HG03521 (cell line): ENCODE measurements around the gene FEZ2.

Experiments used
- ATAC-seq: cut with Tn5 transposase; IDR thresholded peaks from one replicate; pipeline ENCODE4 v1.9.1; 2021; ENCODE audit warnings: mild to moderate bottlenecking, moderate library complexity; ENCODE audit not compliant: unreplicated experiment

The FEZ2 gene

DNA sequence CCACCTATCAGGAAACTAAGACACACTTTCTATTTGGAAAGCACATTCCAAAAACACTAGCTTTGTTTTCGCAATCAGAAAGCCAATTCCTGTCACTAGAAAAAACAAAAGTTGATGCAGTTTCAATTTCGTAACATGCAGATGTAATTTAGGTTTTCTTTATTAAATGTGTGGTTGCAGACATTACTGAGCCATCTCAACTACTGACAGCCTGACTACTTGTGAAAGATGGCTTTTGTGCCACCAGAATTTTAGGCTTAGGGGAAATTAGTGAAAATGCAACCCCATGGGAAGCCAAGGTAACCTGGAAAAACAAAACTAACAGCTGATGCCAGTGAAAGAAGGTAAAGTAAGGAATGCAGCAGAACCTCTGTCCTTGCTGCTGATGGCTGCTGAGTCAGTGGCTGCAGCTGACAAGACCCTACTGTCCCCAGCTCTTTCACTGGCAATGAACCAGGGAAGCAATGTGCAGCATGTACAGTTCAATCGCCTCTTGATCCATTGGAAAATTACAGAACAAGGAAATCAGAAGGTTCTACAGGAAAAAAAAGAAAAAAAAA is 34.9 kb downstream of the FEZ2 start:
- no peak for ATAC-seq

DNA sequence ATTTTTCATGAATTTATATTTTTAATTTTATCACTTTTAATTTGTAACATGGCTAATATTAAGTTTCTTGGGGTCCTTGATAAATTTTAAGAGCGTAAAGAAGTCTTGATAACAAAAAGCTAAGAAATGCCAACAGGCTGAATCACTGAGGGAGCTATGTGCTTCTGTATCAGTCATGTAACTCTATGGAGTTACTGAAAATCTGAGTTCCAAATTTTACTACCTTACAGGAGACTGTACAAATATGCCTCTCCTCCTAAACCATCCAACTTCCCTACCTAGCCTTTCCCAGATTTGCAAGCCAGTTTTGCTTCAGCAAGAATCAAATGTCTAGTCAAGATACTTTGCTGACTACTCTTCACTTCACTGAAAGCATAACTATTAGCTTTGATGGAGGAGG is 35.7 kb downstream of the FEZ2 start:
- ATAC-seq, result no peak

DNA sequence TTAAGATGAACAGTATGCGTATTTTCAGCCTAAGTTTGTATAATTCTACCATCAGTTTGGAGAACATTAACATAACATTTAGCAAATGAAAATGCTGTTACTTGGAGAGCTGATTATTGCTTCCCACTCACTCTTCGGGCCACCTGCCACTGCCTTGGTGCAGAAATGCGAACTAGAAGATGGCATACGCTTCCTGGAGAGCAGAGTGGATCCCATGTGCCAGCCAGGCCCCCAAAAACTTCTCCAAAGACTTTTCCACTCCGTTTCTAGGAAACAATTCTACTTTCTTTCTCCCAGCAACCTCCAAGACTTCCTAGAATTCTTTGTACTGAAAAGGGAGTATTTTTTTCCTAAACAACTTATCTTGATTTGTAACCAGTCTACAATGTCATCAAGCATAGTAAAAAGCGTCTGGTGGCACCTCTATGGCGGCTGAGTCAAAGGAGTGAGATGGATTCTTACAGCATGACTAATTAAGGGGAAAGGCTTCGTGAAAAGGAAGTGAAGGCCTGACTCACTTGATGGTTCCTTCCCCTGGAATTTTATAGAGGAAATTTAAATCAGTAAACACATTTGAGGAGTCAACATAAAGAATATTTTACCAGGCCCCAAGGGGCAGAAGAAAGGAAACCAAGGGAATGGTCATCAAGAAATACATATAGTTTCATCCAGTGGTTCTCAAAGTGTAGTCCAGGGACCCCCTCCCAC is 36.6 kb downstream of the FEZ2 start:
- no peak for ATAC-seq

DNA sequence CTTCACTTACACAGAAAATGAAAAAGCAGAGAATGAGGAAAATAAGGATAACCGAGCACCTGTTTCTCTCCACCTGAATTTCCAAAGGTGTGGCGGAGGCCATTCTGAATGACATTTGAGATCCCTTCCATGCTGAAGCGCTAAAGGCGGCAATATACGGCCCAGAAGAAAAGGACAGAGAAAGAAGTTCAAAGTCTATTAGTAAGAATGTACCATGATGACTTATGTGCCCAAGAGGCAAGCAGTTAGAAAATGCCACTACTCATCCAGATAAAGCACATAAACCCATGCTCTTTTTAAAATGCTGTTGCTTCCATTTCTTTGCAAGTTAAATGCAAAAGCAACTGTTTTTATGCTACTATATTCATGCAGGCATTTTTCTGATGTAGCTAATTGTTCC is 37.2 kb downstream of the FEZ2 start:
- no peak for ATAC-seq

DNA sequence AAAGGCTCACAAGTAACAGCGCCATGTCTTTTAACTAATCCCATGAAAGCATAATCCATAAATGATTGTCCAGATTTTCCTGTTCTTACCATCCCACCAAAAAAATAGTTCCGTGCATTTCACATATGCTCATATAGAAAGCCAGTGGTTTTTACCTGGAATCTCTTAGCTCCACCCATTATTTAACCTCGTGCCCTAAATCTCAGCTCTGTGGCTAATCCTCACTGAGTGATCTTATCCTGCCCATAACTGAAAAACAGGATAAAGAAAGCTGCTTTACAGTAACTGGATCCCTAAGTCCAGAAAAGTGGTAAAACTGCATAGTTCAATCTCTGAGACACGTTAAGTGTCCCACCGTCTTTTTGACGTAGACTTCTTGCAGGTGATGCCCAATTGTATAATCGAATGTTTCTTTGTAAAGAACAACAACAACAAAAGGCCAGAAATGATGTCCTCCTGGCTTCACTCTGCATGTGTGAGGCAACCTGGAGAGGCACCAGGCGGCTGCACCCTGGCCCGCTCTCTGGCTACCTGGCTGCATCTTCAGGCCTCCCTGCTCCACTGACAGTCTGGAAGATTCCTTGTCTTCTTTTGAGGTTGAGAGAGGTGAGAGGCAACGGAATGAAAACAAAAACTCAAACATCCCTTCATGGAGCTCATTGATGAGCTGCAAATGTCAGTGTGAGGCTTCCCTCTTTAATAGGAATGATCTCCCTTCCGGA is 38.6 kb downstream of the FEZ2 start:
- ATAC-seq, result no peak

DNA sequence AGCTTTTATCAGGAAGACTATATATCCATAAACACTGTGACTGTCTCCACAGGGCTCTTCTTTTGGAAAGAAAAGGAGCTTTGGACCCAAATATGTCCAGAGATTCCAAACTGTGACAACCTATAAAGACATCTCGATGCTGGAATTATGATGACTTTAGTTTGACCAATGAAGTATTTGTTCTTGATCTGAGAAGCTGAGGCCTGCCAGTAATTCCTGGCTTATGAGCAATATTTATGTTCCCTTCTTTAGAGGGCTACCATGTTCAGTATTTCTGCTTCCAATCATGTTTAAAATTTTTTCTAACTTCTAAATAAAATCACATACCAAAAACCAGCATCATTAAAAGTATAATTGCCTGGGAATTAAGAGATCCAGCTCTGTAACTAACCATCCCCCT is 41.1 kb downstream of the FEZ2 start:
- no peak for ATAC-seq

DNA sequence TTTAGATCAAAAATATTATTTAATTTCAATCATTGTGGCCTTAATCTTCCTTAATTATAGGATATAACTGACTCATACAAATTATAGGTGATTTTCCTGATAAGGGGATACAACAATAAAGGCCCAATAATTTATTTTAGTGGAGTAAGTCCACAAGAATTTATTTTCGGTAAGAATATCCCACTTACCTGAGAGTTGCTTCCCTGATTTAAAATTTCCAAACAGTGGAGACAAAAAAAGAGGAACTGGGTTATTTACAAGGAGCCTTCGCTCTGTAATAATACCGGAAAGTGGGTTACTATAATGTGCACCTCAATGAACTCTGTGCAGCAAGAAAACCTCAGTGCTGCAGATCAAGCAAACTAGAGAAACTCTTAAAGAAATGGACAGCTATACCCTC is 42.2 kb downstream of the FEZ2 start:
- no peak for ATAC-seq

DNA sequence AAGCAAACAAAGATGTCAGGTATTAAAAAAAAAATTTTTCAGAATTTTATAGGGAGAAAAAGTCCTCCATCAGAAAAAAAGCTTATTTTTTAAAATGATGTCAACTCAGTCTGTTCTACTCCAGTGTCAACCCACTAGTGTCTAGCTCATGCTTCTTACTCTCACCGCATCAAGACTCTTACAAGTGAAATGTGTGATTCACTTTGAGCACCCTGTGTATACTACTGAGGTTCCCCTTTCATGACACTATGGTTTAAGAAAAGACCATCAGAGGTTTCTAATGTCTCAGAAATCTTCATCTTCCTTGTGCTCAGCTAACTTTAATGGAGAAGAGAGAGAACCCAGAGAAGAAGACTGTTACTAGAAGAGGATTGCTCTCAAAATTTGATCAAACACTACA is 43.4 kb downstream of the FEZ2 start:
- ATAC-seq, result no peak

DNA sequence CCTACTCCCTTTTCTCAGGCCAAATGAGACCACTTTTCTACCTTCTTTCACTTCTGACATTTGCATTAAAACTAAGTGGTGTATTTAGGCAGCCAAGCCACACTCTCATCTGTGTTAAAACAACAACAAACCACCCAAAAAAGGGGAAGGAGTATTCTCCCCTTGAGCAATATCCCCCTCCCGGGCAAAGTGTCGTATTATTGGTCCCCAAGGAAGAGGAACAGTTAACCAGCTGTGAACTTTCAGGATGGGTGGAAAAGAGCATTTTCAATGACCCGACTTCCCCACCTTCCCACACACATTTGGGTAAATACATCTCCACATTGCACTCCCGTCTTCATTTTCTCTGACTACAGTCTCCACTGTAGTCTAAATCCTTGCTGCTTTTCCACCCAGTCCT is 44.3 kb downstream of the FEZ2 start:
- no peak for ATAC-seq

DNA sequence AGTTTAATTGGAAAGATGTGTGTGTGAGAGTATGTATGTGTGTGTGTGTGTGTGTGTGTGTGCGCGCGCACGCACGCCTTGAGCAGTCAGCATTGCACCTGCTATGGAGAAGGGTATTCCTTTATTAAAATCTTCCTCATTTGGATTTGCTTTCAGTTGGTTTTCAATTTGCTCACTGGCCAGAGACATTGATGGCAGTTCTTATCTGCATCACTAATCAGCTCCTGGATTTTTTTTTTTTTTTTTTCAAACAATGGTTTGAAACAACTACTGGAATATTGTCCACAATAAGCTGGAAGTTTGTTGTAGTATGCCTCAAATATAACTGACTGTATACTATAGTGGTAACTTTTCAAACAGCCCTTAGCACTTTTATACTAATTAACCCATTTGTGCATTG is 48.0 kb downstream of the FEZ2 start:
- ATAC-seq, result no peak

DNA sequence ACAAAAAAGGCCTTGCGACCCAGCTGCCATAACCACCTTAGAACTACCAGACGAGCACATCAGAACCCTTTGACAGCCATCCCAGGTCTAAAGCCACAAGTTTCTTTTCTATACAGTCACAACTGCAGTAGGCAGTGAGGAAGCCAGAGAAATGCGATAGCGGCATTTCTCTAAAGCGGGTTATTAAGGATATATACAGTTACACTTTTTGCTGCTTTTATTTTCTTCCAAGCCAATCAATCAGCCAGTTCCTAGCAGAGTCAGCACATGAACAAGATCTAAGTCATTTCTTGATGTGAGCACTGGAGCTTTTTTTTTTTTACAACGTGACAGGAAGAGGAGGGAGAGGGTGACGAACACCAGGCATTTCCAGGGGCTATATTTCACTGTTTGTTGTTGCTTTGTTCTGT is 48.8 kb downstream of the FEZ2 start:
- no peak for ATAC-seq

DNA sequence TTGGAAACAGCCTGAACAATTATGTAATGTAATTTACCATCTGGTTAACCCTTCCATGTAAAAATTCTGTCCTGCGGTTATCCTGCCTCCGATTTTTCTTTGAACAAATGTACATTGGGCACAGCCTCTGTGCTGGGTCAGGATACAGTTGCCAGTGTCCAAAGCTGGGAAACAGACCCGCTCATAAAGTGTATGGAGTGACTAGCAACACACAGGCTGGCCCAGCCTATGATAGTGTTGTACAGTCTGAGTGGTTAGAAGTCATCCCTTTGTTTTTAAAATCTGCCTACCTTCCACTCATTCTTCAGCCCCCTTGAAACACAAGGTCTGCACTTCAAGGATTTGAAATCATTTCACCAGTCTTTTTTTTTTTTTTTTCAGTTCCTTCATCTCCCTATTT is 50.1 kb downstream of the FEZ2 start:
- ATAC-seq, result no peak

DNA sequence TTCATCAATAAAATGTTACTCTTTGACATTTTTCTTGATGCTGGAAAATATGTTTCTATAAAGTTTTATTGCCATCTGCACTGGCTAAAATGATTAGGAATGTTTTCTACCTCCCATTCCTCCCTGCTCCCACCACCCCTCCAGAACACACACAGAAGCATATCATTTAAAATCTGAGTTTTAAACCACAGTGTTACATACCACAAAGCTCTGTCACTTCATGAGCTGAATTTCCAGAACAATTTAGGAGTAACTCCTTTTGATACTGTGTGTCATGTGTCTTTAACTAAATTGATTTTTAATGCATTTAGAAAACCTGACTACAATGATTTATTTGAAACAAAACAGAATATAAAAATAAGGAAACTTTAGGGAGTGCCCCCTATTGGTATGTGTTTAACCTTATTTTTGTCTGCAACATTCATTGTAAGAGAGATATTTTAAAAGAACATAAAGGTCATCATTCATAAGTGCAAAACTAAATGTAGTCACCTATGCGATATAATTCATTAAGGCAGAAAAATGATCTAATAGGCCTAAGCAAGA is 52.0 kb downstream of the FEZ2 start:
- ATAC-seq, result no peak

DNA sequence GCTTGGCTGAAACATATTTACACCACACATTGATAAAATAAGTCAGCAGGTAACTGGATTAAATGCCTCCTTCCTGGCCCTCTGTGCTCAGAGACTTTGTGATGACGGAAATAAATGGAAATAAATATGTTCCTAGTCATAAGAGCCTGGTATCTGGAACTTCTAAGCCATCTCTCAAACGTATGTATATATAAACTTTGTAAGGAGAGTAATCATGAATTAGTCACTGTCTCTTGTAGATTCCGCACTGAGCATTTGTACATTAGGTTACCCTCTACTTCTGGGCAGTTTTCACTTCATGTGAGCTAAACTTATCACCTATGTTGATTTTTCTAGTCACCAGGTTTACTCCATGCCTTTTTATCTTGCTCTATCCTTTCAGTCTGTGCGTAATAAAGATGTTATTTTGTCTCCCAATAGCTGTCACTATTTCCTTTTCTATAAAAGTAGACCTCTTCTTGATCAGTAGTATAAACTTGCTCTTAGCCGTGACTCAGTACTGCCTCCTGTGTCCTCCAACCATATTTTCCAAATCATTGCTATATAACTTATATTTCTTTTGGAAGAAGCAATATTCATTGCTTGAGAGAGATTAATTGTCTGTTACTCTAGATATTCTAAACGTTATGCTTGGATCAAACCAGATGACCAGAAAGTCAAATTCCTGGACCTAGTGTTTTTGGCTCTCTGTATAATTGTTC is 53.2 kb downstream of the FEZ2 start:
- ATAC-seq, result no peak

DNA sequence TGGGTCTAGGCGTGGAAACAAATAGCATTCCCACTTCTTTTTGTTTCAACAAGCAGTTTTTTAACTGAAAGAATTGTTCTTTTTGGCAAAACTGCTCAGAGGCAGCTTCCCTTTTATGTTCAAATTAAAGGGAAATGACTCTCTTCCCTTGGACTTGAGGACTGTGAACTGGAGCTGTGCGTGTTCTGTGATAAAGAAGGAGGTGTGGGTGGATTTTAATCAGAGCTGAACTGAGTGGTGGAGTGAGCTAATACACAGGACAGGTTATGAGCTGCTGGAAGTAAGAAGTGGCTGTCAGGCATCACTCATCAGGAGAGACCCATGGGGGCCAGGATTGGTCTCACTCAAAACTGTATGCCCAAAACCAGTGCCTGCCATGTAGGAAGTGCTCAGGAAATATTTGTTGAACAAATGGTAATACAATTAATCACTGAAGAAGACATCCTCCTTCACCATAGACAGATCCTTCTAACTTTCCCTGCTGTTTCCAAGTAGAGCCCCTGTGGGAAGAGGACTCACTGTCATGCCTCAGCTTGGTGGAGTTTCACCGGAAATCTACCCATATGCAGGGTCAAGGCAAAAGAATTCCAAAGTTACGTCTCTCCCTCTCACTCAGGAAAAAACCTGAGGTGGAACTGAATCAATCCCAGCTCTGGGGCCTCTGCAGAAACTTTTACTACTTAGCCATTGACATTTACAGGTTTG is 55.9 kb downstream of the FEZ2 start:
- no peak for ATAC-seq

DNA sequence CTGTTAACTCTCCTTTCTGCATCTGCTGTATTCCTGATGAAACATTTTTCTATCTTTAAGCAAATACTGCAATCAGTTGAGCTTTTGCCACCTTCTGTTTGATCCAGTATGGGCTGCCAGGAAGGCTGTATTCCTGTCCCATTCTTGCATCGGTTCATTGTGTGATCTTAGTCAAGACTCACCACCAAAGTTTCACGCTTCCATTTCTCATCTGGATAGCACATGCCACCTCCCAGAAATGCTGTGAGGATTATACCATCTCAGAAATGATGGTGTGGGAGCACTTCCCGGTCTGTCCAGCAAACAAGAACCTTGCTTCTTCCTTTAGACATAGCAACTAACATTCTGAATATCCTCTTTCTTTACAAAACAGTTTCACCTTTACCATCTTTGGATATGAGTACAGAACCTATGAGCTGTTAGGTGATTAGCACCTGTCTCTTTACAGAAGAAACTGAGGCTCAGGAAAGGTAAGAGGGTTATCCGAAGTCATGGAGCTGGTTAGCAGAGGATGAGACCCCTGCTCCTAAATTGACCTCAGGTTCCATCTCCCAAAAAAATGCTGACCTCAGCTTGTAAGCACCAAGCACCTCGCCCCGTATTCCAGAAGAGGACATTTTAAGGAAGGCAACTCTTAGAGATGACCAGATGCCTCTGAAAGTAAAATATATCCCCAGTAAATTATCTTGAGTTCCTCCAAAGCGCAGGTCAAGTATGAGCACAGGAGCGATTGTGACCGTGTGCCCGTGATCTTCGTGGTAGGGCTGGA is 56.8 kb downstream of the FEZ2 start:
- ATAC-seq, result no peak

DNA sequence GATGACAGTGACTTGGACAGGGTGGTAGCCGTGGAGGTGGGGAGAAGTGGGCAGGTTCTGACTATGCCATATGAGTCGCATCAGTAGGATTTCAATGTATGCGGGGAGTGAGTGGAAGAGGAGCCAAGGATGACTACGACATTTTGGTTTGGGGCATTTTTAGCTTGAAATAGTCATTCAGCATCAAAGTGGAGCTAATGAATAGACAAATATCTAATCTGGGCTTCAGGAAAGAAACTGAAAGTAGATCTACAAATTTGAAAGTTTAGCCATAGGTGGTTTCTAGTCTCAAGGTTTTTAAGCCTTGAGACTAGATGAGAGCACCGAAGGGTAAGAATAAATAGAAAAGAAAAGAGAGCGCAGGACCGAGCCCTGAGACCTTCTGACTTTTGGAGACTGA is 58.3 kb downstream of the FEZ2 start:
- peak; percentile 53 for ATAC-seq

DNA sequence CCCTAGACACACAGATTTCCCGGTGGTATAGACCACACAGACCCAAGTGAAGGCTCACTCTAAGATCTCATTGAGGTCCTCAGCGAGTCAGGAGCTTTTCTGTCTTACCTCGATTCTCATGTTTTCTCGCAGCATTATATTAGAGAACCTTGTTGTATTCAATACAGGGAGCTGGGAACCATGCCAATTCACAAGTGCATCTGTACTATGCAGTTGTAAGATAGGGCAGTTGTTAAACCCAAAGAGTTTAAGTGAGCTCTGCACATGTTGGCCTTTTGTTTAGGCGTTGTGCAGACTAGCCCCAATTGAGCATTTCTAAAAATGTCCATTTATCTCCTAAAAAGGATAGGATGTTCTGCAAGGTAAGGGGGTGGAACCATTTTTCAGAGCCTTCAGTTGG is 59.6 kb downstream of the FEZ2 start:
- ATAC-seq, result no peak

DNA sequence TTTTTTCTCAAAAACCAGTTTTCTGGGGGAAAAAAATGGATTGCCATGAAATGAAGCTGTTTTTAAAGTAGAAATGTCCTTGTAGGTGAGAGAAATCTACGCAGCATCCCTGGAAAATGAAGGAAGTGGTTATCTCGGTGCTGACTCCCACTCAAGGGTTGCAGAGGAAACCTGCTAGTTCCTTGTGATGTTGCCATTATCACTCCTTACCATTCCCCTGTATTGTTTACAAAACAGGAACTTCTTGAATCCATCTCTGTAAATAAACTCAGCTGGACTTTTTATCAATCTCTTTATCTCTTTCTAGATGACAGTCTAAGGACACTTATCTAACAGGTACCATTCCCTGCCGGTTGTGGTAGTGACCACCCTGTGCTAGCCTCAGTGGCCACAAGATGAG is 61.2 kb downstream of the FEZ2 start:
- ATAC-seq, result no peak

DNA sequence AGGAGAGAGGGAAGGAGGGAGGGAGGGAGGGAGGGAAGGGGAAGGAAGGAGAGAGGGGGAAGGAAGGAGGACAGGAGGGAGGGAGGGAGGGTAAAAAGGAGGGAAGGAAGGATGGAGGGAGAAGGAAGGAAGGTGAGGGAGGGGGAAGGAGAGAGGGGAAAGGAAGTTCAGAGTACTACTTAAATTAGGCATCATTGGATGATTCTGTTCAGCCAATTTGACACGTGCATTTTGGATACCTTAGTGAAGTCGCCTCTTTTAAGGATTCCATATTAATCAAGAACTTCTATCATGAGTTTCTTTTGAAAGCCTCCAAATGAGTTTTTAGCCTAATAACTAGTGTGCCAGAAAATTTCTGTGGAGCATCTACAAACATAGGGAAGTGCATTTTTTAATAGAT is 62.9 kb downstream of the FEZ2 start:
- ATAC-seq, result no peak
